Activated T-cell treated with anti-CD3 and anti-CD28 coated beads, Interleukin-2, amount 50 U/mL, for 72 hours (primary cell): ENCODE measurements around the gene MCRS1. TPM values are rescaled to one million over a fixed set of nuclear protein-coding genes. Genes with fewer than 3 reads are reported as not detected.

ENCODE experiments used
- ATAC-seq, 2 donors: fragments of 150-1000 bp; cut with Tn5 transposase; replicated peaks in 1 of 2; 2 replicates each; pipeline ENCODE4 v1.10.0; 2021; ENCODE audit warnings: moderate library complexity in 2 of 2, mild to moderate bottlenecking in 1 of 2
- DNase-seq, 2 donors: peaks; one replicate each; pipeline ENCODE4 v3.0.0; 2021 to 2022; ENCODE audit warnings: mixed read lengths in 1 of 2
- H3K27ac Mint-ChIP-seq: one replicate; pipeline ENCODE4 v1.8.0; 2022; ENCODE audit warnings: mild to moderate bottlenecking, moderate library complexity, mixed read lengths
- H3K27me3 Mint-ChIP-seq: one replicate; pipeline ENCODE4 v1.8.0; 2022; ENCODE audit warnings: low read depth, mixed read lengths
- H3K36me3 Mint-ChIP-seq, 2 donors: one replicate each; pipeline ENCODE4 v1.8.0; 2022; ENCODE audit warnings: mixed read lengths in 2 of 2, mild to moderate bottlenecking in 1 of 2; ENCODE audit not compliant: insufficient read depth in 2 of 2
- H3K4me1 Mint-ChIP-seq: one replicate; pipeline ENCODE4 v1.8.0; 2022; ENCODE audit warnings: low read depth, mixed read lengths
- H3K4me3 Mint-ChIP-seq, 2 donors: one replicate each; pipeline ENCODE4 v1.8.0; 2022; ENCODE audit warnings: mild to moderate bottlenecking in 2 of 2, mixed read lengths in 2 of 2, moderate library complexity in 2 of 2
- H3K9me3 Mint-ChIP-seq, 2 donors: one replicate each; pipeline ENCODE4 v1.8.0; 2022; ENCODE audit warnings: mixed read lengths in 2 of 2
- total RNA-seq, 2 donors: library from RNA; stranded (reverse); gene quantifications; one replicate each; pipeline ENCODE4 v1.2.3, GENCODE V29; 2022

The MCRS1 gene
- total RNA-seq, 2 donors from 2014 or later: 59.4 to 73.8 TPM

- no peak for DNase-seq
- peaks cover 11% of the 10 kb centered on the region for H3K4me1 Mint-ChIP-seq
- H3K36me3 Mint-ChIP-seq: no peaks in the 10 kb centered on the region
- H3K4me3 Mint-ChIP-seq: peak overlapping the region; percentile 68 to 75
- H3K27me3 Mint-ChIP-seq: peaks cover 13% of the 10 kb centered on the region
- no peak for ATAC-seq
- H3K27ac Mint-ChIP-seq: no peak overlapping the region
- H3K9me3 Mint-ChIP-seq: no peaks in the 10 kb centered on the region
Measured at GRCh38 chr12:49548481-49548821, 19.5 kb downstream of the MCRS1 start.

- no peak overlapping the region for H3K27ac Mint-ChIP-seq
- no peak for DNase-seq
- peaks cover 11% of the 10 kb centered on the region for H3K4me1 Mint-ChIP-seq
- H3K27me3 Mint-ChIP-seq: peaks cover 13% of the 10 kb centered on the region
- ATAC-seq: no peak
- no peak overlapping the region for H3K4me3 Mint-ChIP-seq
- no peaks in the 10 kb centered on the region for H3K36me3 Mint-ChIP-seq
- no peaks in the 10 kb centered on the region for H3K9me3 Mint-ChIP-seq
Measured at GRCh38 chr12:49547090-49547690, 20.8 kb downstream of the MCRS1 start.

DNA sequence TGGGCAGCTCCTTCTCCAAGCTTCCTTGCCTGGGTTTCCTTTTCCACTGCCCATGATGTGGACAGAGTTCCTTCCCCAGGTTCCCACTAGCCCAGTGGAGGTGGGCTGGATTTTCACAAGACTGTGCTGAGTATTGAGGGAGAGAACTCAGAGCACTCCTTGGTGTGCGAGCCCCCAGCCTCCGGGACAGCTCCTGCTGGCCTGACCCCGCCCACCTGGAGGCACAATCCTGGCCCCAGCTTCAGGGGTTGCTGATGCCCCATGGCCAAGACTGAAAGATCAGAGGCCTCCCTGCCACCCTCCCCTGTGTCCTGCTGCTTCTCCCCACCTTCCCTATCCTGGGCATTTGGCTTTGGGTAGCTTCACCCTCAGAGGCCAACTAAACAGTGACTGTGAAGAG lies 21.5 kb downstream of the MCRS1 start:
- H3K4me3 Mint-ChIP-seq: no peak overlapping the region
- H3K27me3 Mint-ChIP-seq: peaks cover 13% of the 10 kb centered on the region
- H3K27ac Mint-ChIP-seq: no peak overlapping the region
- DNase-seq (no peak), ATAC-seq (no peak)
- H3K9me3 Mint-ChIP-seq: no peaks in the 10 kb centered on the region
- no peaks in the 10 kb centered on the region for H3K36me3 Mint-ChIP-seq
- H3K4me1 Mint-ChIP-seq: peaks cover 11% of the 10 kb centered on the region

GRCh38 chr12:49545815-49546214 lies 22.1 kb downstream of the MCRS1 start:
- H3K4me3 Mint-ChIP-seq: no peak overlapping the region
- no peak for ATAC-seq
- DNase-seq: no peak
- no peaks in the 10 kb centered on the region for H3K36me3 Mint-ChIP-seq
- peaks cover 11% of the 10 kb centered on the region for H3K4me1 Mint-ChIP-seq
- H3K27ac Mint-ChIP-seq: no peak overlapping the region
- H3K27me3 Mint-ChIP-seq: peaks cover 20% of the 10 kb centered on the region
- H3K9me3 Mint-ChIP-seq: no peaks in the 10 kb centered on the region

GRCh38 chr12:49543914-49544815 lies 23.8 kb downstream of the MCRS1 start:
- Mint-ChIP-seq H3K27ac (no peak overlapping the region), H3K9me3 (no peaks in the 10 kb centered on the region), H3K36me3 (no peaks in the 10 kb centered on the region), H3K4me1 (peaks cover 23% of the 10 kb centered on the region), H3K27me3 (peaks cover 33% of the 10 kb centered on the region), H3K4me3 (no peak overlapping the region)
- DNase-seq: no peak
- no peak for ATAC-seq

- H3K27ac Mint-ChIP-seq: no peak overlapping the region
- no peak for ATAC-seq
Measured at GRCh38 chr12:49543221-49543913, 24.6 kb downstream of the MCRS1 start.

GRCh38 chr12:49542592-49543160 lies 25.3 kb downstream of the MCRS1 start:
- peaks cover 33% of the 10 kb centered on the region for H3K27me3 Mint-ChIP-seq
- no peaks in the 10 kb centered on the region for H3K36me3 Mint-ChIP-seq
- no peak overlapping the region for H3K4me3 Mint-ChIP-seq
- DNase-seq (no peak), ATAC-seq (no peak)
- no peak overlapping the region for H3K27ac Mint-ChIP-seq
- H3K9me3 Mint-ChIP-seq: no peaks in the 10 kb centered on the region
- H3K4me1 Mint-ChIP-seq: peaks cover 11% of the 10 kb centered on the region

More at GRCh38 chr12:49543221-49543913, 24.6 kb downstream of the MCRS1 start:
- no peak overlapping the region for H3K4me3 Mint-ChIP-seq
- H3K36me3 Mint-ChIP-seq: no peaks in the 10 kb centered on the region
- H3K4me1 Mint-ChIP-seq: peaks cover 16% of the 10 kb centered on the region
- no peak for DNase-seq
- H3K27me3 Mint-ChIP-seq: peaks cover 32% of the 10 kb centered on the region
- no peaks in the 10 kb centered on the region for H3K9me3 Mint-ChIP-seq

- Mint-ChIP-seq H3K4me1 (peaks cover 13% of the 10 kb centered on the region), H3K4me3 (no peak overlapping the region), H3K36me3 (no peaks in the 10 kb centered on the region), H3K27ac (no peak overlapping the region), H3K9me3 (no peaks in the 10 kb centered on the region), H3K27me3 (peaks cover 39% of the 10 kb centered on the region)
- DNase-seq (no peak), ATAC-seq (no peak)
Measured at GRCh38 chr12:49541911-49542505, 25.9 kb downstream of the MCRS1 start.

DNA sequence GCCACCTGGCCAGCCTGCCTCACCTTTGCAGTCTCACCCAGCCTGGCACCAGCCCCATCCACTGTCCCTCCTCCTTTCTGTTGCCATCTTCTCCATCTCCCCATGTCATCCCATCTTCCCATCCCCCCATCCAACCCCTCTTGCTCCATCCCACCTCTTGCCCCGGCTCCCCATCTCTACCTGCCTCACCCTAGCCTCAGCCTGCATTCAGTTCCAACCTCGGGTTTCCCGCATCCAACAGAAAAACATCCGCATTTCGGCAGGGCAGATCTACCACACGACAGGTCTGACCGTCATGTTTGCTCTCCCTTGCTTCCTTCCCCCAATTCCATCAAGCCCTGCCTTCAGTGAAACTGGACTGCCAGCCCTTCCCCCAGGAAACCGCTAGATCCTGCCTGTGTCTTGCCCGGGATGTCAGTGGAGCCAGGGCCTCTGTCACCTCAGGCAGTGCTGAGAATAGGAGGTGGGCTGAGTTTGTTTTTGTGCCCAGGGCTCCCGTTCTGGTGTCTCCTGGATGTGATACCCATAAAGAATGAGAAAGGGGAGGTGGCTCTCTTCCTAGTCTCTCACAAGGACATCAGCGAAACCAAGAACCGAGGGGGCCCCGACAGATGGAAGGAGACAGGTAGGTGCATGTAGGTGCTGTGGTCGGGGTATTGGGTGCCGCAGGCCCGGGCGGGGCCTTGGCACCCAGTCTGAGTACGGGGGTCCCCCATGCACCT lies 26.6 kb downstream of the MCRS1 start:
- peaks cover 15% of the 10 kb centered on the region for H3K4me1 Mint-ChIP-seq
- ATAC-seq (no peak), DNase-seq (no peak)
- H3K4me3 Mint-ChIP-seq: no peak overlapping the region
- H3K9me3 Mint-ChIP-seq: no peaks in the 10 kb centered on the region
- H3K27ac Mint-ChIP-seq: no peak overlapping the region
- H3K27me3 Mint-ChIP-seq: peaks cover 46% of the 10 kb centered on the region
- H3K36me3 Mint-ChIP-seq: no peaks in the 10 kb centered on the region

GRCh38 chr12:49540229-49541139 lies 27.5 kb downstream of the MCRS1 start:
- Mint-ChIP-seq H3K36me3 (no peaks in the 10 kb centered on the region), H3K27ac (no peak overlapping the region), H3K4me1 (peaks cover 15% of the 10 kb centered on the region), H3K9me3 (no peaks in the 10 kb centered on the region), H3K4me3 (peak overlapping the region; percentile 26 to 63), H3K27me3 (peaks cover 39% of the 10 kb centered on the region)
- no peak for DNase-seq
- ATAC-seq: no peak

DNA sequence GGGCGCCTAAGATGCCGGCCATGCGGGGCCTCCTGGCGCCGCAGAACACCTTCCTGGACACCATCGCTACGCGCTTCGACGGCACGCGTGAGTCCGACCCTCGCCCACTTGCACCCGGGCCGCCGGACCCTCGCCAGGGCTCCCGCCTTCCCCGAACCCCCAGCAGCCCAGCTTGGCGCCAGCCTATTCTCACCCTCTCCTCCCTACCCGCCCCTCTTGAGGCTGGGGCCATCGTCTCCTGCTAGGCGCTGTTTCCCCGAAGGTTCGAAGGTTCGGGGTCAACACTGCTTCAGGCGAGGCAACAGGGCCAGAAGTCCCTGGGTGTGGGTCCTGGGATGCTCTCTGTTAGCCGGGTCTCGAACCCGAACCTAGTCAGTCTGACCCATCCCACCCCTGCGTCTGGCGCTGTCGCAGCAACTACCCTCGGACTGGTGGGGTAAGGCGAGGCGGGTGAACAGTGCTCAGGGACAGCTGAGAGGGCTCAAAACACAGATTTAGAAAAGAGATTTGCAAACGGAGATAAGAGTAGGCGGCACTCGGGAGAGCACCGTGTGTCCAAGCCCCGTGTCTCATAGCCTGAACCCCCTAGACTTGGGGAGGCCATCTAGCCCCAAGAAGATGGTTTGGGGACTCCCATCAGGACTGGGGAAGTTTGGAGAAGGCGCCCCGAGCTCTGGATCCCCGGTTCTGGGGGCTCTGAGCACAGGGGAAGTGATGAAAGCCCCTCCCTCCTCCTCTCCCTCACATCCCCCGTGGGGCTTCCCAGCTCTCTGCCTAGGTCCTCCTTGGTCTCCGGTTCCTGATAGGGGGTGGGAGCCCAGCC lies 28.3 kb downstream of the MCRS1 start:
- Mint-ChIP-seq H3K9me3 (no peaks in the 10 kb centered on the region), H3K36me3 (no peaks in the 10 kb centered on the region), H3K27ac (no peak overlapping the region), H3K4me3 (peak overlapping the region; percentile 8 to 70), H3K4me1 (peaks cover 15% of the 10 kb centered on the region), H3K27me3 (peaks cover 39% of the 10 kb centered on the region)
- DNase-seq (no peak), ATAC-seq (no peak)
